GM21447 (cell line): ENCODE results near the gene TEF.

Source experiments
- ATAC-seq: cut with Tn5 transposase; IDR thresholded peaks from one replicate; pipeline ENCODE4 v1.9.1; 2021; ENCODE audit not compliant: unreplicated experiment

Gene TEF

DNA sequence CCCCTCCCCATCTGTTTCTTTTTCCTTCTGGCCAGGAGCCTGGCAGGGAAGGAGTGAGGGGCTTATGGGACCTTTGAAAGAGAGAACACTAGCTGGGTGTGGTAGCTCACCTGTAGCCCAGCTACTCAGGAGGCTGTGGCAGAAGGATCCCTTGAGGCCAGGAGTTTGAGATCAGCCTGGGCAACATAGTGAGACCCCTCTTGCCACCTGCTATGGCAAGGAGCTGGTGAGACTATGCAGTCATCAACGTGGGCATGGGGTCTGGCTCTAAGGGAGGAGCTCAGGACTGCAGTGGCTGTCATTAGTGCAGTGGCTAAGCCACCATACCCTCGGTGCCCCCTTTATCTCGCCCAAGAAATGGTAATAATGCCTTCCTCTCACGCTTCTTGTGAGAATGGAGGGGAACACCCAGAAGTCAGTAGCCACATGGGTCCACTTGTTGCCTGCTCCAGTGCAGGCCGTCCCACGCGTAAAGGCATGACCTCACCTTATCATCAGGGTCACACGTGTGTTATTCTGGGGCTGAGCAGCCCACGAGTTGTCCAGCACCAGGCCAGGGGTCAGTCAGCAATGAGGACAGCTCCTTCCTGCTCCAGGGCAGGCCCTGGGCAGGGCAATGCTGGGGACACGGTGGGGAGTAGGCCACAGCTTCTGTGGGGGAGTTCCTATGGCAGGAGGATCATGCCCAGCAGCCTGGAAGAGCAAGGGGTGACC lies 27.7 kb upstream of the TEF start:
- no peak for ATAC-seq

DNA sequence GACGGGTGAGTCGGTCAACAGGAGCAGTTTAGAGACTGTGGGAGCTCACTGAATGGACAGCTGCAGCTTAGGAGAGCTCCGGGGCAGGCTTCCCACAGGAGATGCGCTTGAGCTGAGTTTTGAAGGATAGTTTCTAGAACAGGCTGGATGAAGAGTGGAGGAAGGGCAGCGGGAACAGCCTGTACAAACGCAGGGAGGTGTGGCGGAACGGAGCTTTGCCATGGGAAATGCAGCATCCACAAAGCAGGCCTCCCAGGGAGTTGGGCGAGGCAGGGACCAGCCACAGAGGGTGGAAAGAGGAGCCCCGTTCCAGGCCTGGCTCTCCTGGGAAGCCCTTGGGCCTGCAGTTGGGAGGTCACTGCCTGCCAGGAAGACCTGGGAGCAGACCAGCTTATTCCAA lies 26.8 kb upstream of the TEF start:
- no peak for ATAC-seq

DNA sequence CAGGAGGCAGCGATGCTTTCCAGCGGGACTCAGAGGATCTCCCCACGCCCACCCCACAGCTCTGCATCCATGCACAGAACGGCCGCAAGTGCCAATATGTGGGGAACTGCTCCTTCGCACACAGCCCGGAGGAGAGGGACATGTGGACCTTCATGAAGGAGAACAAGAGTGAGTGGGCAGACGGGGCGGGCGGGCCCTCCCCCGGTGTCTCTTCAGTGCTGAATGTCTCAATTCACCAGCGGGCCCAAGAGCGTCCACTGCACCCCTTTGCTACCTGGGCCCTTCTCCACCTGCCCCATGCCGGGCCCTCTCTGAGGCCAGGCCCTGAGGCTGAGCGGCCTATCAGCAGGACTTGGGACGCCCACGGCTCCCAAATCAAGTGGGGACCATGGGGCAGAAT lies 25.8 kb upstream of the TEF start:
- no peak for ATAC-seq

DNA sequence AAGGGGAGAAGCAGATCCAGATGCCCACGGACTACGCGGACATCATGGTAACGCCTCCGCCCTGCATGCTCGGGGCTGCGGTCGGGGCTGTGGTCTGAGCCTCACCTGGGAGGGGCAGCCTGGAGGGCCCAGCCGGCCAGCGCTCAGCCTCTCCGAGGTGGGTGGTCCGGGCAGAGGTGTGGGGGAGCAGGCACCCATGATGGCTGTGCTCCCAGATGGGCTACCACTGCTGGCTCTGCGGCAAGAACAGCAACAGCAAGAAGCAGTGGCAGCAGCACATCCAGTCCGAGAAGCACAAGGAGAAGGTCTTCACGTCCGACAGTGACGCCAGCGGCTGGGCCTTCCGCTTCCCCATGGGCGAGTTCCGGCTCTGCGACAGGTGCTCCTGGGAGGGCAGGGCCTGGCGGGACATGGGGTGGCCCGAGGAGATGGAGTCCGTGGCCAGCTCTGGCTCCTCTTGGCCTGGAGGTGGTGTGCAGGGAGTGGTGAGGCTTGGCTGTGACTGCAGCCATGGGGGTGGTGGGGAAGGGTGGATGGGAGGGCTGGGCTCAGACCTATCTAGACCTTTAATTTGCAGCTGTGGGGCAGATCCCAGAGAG lies 25.2 kb upstream of the TEF start:
- no peak for ATAC-seq

DNA sequence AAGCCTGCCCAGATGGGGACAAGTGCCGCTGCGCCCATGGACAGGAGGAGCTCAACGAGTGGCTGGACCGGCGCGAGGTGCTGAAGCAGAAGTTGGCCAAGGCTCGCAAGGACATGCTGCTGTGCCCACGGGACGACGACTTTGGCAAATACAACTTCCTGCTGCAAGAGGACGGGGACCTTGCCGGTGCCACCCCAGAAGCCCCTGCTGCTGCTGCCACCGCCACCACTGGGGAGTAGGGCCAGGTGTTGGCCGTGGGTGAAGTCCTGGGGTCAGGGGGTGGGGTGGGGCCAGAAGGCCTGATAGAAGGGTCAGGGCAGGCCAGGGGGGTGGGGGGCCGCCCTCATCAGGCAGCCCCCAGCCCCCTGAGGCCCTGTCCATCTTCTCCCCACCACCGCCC lies 24.6 kb upstream of the TEF start:
- no peak for ATAC-seq

DNA sequence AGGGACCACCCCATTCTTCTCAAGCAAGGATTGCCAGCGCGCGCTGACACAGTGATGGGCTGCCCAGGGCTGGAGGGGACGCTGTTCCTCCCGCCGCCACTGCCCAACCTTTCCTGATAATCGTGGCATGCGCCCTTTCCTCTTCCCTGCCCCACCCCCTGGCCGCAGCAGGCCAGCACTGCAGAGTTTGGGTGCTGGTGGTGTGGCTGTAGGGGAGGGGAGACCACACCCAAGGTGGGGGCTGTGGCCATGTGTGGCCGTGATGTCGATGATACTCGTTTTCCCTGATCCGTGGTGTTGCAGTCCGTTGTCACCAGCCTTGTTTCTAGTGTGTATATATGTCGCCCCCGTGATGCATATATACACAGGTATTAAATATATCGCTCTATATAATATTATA lies 22.8 kb upstream of the TEF start:
- no peak for ATAC-seq

DNA sequence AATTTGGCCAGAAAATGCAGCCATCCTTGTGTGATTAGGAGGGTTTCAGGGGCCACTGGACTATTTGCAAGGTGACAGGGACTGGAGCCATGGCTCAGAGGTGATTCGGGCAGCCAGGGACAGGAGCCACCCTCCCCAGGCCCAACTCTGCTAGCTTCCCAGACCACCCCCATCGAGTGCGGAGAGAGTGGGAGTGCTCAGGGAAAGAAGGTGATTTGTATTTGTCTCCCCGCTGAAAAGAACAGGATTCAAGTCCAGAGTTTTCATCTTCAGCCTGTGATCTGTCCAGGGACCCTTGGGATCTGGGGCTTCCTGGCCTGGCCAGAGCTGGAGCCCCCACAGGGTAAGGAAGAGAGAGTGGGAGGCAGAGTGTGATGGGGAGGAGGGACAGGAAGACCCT lies 22.4 kb upstream of the TEF start:
- ATAC-seq = no peak

DNA sequence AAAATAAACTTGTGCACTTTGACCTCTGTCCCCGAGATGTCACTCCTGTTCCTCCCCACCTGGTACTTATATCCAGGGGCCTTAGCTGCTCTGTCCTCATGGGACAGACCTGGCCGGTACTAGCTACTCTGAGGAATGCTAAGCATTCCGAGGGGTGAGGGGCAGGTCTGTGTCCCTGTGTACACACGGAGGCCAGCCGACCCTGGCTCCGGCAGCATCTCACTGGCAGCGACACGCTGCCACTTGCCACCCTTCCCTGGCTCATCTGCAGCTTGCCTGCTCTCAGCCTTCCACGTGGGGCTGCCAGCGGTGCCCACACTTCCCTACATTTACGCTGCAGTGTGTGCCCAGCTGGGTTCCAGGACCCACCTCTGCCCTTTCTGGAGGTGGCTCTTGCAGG lies 21.6 kb upstream of the TEF start:
- ATAC-seq = no peak

DNA sequence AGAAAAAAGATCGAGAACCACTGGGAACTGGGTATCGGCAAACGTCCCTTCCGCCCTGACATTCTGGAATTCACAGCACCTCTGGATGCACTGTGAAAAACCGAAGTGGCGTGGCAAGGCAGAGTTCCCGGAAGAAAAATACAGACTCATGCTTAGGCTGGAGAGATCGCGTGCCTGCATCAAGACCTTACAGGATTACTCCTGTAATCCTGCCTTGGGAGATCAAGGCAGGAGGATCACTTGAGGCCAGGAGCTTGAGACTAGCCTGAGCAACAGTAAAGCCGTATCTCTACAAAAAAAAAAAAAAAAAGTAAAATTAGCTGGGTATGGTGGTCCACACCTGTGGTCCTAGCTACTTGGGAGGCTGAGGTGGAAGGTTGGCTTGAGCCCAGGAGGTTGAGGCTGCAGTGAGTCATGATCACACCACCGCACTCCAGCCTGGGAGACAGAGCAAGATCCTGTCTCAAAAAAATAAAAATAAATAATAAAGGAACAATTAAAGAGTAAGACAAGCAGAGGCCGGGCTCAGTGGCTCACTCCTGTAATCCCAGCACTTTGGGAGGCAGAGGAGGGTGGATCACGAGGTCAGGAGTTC lies 19.9 kb upstream of the TEF start:
- ATAC-seq = no peak

DNA sequence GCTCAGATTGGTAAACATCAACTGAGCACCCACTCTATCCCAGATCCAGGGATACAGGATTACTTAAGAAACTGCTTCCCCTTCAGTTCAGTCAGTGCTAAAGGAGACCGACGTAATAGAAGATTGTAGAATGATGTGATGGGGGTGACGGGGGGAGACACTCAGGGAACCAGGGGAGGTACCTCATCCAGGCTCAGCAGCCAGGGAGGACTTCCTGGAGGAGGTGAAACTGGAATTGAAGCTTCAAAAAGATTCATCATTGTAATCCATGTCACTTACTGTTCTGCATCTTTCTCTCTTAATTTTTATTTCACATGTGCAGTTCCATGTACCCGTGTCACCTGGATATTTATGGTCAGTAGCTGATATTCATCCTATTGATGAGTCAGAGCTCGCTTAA lies 19.1 kb upstream of the TEF start:
- ATAC-seq = no peak

DNA sequence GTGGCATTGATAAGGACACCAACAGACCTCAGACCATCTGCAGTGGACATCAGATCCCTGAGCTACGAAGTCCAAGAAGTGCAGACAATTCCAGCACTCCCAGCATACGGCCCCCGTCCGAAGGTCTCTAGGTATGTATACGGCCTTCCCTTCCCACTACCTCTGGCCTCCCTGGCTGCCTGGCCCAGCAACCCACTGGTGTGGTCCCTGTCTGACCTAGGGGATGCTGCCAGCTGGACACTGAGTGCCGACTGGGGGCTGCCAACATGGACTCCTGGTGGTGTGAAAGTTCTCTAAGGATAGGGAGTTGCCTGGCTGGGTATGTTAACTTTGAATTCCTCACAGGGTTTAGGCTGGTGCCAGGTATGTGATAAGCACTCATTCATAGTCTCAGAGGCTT lies 17.5 kb upstream of the TEF start:
- no peak for ATAC-seq

DNA sequence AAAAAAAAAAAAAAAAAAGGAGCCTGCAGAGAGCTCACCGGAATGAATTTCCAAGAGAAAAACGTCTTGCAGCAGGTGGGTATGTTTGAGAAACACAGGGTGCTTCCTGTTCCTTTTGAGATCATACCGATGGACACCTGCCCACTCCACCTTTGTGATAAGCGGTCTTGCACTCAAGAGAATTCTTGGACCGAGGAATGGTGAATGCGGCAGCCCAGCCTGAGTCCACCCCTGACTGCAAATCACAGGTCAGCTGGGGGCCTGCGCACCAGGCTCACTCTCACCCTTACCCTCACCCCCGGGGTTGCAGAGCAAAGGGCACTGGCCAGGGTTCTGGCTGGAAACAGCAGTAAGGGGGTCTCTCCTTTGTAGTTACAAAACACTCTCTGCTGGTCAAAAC lies 16.8 kb upstream of the TEF start:
- no peak for ATAC-seq

DNA sequence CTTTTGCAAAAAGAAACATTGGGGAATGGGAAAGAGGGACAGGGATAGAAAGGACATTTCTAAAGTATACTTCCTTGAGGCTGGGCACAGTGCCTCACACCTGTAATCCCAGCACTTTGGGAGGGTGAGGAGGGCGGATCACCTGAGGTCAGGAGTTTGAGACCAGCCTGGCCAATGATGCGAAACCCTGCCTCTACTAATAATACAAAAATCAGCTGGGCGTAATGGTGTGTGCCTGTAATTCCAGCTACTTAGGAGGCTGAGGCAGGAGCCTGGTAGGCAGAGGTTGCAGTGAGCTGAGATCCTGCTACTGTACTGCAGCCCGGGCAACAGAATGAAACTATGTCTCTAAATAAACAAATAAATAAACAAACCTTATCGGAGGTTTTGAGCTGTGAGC lies 16.3 kb upstream of the TEF start:
- no peak for ATAC-seq

DNA sequence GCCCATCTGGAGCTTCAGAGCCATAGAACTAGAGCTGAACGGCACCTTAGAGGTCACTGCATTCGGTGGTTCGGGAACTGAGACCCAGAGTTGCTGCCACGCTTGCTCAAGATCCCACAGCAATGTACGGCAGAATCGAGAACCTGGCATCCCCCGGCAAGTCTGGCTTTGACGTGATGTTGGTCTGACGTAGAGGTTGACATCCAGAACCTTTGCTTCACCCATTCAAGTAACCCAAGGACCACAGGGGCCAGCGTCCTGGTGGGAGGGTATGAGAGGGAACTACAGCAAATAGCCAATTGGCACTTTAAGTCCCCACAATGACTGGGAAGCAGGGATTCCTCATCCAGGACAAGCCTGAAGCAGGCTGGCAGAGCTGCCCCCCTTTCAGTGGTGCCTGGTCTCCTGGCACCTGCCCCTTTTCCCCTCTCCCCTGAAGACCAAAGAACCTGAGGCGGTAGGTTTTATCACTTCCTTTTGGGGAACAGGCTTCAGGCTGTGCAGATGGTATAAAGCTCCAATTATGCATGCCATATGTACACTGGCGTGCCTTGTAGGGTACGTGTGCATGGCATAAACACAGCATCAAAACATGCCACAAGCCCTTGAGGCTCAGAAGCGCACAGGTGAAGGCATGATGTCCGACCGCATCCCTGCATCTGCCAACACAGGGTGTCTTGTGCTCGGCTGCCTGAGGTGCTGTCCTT lies 15.3 kb upstream of the TEF start:
- no peak for ATAC-seq

DNA sequence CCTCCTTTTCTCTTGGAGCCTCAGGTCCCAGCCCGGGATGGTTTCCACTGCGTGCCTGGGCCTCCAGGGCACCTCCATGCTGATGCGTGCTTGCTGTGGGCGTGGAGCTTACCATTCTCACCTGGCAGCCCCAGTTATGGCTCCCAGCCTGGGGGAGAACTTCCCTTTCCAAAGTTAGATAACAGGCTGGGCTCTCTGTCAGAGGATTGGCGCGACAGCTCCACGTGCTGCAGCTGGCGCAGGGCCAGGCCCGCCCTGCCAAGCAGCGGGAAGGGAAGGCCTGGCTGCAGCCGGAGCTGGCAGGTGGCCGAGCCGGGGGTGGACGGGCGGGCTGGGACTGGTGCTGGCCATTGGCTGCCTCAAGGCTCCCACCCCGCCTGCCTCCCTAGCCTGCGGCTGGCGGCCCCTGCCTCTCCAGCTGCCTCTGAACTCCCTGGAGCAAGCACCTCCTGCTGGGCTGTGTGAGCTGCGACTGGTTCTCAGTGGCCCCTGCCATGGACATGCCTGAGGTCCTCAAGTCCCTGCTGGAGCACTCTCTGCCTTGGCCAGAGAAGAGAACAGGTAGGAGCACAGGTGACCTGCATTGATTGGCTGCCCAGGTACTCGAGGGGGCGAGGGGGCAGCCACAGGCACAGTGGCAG lies 14.6 kb upstream of the TEF start:
- ATAC-seq = no peak

DNA sequence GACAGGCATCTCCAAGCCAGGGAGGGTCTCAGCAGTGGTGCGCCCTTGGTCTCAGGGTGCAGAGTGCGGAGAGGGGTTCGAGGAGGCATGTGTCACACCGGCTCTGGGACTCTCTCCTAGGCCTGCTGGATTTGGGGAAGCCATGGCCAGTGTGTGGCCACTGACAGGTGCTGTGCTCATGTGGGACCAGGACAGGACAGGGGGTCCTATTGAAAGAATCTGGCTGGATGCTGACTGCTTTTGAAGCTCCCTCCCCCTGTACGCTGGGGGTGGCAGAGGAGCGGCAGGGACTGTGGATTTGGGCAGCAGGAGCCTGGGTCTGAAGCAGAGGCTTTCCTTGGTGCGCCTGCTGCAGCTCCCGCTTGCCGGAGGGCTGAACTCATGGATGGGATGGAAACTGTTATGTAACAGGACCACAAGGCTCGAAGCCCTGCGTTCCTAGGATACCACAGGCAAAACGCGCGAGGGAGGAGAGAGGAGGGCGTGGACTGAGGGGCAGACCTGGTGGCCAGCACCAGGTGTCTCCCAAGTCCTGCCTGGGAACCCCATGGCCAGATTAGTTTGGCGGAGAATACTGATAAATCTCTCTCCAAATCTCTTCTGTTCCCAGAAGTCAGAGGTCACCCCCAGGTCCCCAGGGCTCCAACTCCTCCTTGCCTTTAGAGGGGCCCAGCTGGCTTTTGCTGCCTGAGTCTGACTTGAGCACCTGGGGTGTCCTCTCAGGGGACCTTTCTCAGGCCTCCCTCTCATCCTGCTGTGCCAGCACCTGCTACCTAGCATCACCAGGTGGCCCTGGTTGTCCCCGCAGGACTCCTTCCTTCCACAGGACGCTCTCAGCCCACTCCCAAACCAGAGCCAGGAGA lies 13.8 kb upstream of the TEF start:
- ATAC-seq = no peak

DNA sequence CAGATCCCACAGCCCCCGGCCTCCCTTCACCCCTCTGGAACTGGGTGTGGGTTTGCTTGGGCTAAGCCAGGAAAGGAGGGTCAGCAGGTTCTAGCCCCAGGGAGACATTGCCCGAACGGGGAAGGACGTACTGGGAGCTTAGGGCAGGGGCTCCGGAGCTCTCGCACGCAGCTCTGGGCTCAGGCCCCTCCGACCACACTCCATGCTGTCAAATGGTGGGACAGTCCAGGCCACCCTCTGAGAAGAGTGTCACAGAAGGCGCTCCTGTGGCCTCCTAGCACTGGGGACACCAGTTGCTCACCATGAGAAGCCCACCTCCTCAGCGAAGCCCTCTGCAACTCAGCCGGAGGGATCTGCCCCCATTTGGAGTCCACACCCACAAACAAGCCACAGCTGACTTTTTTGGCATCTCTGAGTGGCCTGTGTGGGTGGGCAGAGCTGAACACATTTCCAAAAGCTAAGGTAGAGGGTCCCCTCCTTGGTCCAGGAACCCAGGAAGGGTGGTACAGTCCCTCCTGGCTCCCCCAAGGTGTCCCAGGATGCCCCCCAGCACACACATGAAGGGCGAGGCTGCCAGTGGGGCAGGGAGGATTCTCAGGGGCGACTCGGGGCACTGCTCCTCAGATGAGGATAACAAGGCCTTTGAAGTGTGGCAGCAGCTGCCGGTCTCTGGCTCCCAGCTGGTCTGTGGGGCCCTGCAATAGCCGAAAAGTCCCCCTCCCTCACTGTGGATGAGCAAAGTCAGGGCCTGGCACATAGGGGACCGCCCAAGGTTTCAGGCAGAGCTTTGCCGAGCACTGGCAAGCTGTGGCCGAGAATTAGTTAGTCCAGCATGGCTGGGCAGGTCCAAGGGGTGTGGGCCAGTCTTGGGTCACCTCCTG lies 13.0 kb upstream of the TEF start:
- no peak for ATAC-seq

DNA sequence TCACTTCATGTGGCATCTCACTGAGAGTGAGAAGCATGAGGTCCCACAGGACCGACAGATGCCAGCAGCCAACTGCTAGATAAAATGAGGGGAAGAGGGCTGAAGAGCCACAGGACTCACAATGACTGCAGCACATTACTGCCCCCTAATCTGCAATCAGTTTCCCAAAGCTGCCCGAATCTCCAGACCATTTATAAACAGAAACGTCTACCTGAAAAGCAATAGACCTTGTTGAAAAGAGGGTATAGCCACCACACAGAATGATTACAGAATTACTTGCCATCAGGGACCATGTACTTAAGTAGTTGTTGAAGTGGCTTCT lies 12.4 kb upstream of the TEF start:
- ATAC-seq = no peak

DNA sequence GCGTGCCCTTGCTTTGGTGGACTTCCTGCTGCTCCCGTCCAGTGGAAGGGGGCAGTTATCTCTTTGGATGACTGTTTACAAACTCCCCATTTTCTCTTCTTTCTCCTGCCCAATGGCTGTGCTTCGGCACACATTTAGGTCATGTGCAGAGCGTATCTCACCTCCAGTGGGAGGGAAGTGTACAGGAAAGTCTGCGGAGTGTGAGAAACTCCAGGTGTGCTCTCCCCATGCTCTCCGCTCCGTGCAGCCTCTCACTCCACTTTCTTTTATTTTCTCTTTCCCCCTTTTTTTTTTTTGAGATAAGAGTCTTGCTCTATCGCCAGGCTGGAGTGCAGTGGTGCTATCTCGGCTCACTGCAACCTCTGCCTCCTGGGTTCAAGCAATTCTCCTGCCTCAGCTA lies 11.9 kb upstream of the TEF start:
- ATAC-seq = no peak

DNA sequence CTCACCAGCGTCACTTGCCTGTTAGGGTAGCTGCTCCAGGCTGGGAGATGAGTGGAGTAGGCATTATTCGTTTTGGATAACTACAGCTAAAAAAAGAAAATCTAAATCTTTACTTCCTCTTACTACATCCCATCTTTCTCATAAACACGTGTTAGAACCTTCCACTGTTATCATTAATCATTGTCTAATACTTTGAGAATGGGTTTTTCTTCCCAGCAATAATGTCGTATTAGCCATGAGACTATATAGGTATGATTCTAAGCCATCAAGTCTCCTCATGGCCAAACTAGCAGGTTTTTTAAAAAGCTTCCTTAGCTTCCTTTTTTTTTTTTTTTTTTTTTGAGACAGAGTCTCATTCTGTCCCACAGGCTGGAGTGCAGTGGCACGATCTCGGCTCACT lies 3.9 kb upstream of the TEF start:
- ATAC-seq = no peak
